Keratinocyte (primary cell): ENCODE results near the gene CDIP1.

Source experiments
- CTCF ChIP-seq, 3 experiments: IDR thresholded peaks in 1 of 3; conservative IDR thresholded peaks in 1 of 3; optimal IDR thresholded peaks in 1 of 3; 2 replicates in 2 of 3; 3 replicates in 1 of 3; pipeline versions ENCODE3 to v1.5.1; 2011; ENCODE audit warnings: low read length in 3 of 3, mild to moderate bottlenecking in 3 of 3, moderate library complexity in 2 of 3, control low read depth in 1 of 3, inconsistent platforms in 1 of 3; ENCODE audit not compliant: insufficient read depth in 2 of 3; ENCODE audit errors: extremely low read depth in 1 of 3
- EZH2 ChIP-seq: IDR thresholded peaks from one replicate; pipeline ENCODE4 v1.6.1; 2012; ENCODE audit warnings: inconsistent platforms, mild to moderate bottlenecking, low read length, moderate library complexity

GRCh38 chr16:4535627-4536108, 2.9 kb downstream of the CDIP1 start:
- no peak for TF ChIP-seq CTCF (optimal IDR thresholded peaks at IDR 0.05 in 1 of 3, IDR thresholded peaks at IDR 0.05 in 1 of 3, conservative IDR thresholded peaks at IDR 0.05 in 1 of 3; ENCODE audit: extremely low read depth in 1 of 3, insufficient read depth in 2 of 3, low read length in 3 of 3)
- no peak for TF ChIP-seq EZH2
